NCI-H146 treated with DMSO at 0.1 percent for 48 hours (cell line): ENCODE data around the gene ZNF239.
"Not testable (repeated sequence)": the region's sequence is repeated elsewhere in the genome, so short reads cannot be mapped to it uniquely, and the experiment has no call there.

Experiments used
- DNase-seq: peaks from one replicate; lab custom pipeline; 2025; ENCODE audit not compliant: unreplicated experiment; lab: John Stamatoyannopoulos, UW

The ZNF239 gene

DNA sequence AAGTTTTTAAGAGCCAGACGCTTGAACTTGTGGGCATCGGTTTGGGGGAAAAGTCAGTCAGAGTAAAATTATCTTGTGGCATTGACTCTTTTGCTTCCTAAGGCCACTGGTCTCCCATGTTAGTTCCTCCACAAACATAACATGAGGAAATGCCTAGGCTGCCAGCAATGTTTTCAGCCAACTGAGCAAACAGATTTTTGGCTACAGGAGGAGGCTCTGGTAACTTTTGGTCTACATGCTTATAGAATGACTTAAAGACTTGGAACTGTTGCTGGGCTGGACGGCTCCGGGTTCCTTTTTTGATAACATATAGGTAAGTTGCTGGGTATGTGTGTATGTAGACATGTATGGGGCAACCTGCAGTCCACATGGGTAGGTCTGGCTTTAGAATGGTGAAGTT, 9.6 kb upstream of the ZNF239 start:
- no peak for DNase-seq

GRCh38 chr10:43576580-43576979, 2.2 kb upstream of the ZNF239 start:
- DNase-seq: no peak

DNA sequence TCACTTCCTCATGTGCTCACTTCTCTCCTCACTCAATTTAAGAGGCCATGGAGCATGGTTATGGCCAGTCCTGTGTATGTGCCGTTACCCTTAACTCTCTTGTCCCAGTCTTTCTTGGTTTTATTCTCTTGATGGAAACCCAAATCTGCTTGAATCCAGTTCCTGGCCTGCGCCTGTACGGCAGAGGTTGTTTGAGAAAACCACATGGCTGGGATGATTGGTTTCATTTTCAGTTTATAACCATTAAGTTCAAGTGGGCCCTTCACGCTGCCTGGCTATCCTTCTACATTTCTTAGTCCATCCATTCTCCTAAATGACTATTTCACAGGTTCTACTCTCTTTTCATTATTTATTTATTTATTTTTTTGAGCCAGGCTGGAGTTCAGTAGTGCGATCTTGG, 1.6 kb upstream of the ZNF239 start:
- DNase-seq: no peak

- DNase-seq: no peak
These were observed 490 bp upstream of the ZNF239 start for GRCh38 chr10:43574906-43575305.

- no peak for DNase-seq
These were observed 991 bp downstream of the ZNF239 start for GRCh38 chr10:43573250-43574000.

DNA sequence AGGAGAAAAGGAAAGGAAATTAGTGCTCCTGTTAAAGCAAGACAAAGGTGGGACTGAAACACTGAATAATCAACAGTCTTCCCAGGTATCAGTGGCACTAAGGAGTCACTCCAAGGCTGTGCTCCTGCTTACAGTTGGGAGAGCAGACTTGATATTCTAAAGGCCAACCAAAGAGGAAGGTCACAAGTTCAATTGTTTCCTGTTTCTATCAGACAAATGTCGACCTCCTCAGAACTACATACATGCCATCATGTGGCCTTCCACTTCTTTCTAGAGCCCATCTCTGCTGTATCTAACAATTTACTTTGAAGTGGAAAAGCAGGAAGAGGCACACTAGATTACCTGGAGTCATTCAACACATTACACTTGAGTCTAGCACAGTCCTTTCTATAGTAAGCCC, 3.4 kb downstream of the ZNF239 start:
- DNase-seq: no peak

- DNase-seq: no peak
These were observed 4.7 kb downstream of the ZNF239 start for GRCh38 chr10:43569681-43570080.

DNA sequence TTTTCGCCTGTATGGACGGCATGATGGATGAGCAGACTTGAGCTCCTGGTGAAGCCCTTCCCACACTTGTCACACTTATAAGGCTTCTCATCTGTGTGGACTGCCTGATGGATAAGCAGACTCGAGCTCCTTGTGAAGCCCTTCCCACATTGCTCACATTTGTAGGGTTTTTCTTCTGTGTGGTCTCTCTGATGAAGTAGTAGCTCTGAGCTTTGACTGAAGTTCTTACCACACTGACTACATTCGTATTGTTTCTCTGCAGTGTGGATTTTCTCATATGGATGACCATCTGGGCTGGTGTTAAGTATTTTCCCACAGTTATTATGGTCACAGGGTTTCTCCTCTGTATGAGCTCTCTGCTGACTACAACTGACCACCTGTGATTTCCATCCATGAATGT, 17.2 kb downstream of the ZNF239 start:
- DNase-seq: no peak

- DNase-seq: not testable (repeated sequence)
These were observed 30.7 kb downstream of the ZNF239 start for GRCh38 chr10:43543746-43544145.

GRCh38 chr10:43524434-43525247, 49.8 kb downstream of the ZNF239 start:
- DNase-seq: no peak
